ENCODE measurements around the gene CENPQ.

CENPQ gene

GRCh38 chr6:49541210-49541724 is 78.1 kb downstream of the CENPQ start:
- no peaks in the 10 kb centered on the region for H4K20me1 ChIP-seq (ENCODE audit: insufficient read depth, low read length)
- H3K27ac ChIP-seq (ENCODE audit: low read length) = no peak overlapping the region
- no peaks in the 10 kb centered on the region for H3K27me3 ChIP-seq (ENCODE audit: low read depth, low read length)
- TF ChIP-seq EZH2phosphoT487 (IDR thresholded peaks at IDR 0.05; ENCODE audit: low read depth) (no peak), CTCF (IDR thresholded peaks at IDR 0.05; ENCODE audit: low read depth, low read length) (no peak)
- no peaks in the 10 kb centered on the region for H3K36me3 ChIP-seq (replicated peaks; ENCODE audit: low read depth, low read length)
- no peak overlapping the region for H3K4me2 ChIP-seq (ENCODE audit: low read length)
- no peak overlapping the region for H3K9ac ChIP-seq (ENCODE audit: low read length)
- H3K4me3 ChIP-seq (ENCODE audit: low read length) = no peak overlapping the region
- H3K4me1 ChIP-seq (ENCODE audit: low read length) = no peaks in the 10 kb centered on the region
- no peaks in the 10 kb centered on the region for H3K79me2 ChIP-seq (ENCODE audit: low read length)
- peak overlapping the region; percentile 26; the same call in 1 of the 2 replicates for H2AFZ ChIP-seq (ENCODE audit: low read depth, low read length)
- H3K9me3 ChIP-seq (ENCODE audit: insufficient read depth, low read length) = no peaks in the 10 kb centered on the region

GRCh38 chr6:49541936-49542335 is 78.8 kb downstream of the CENPQ start:
- Histone ChIP-seq H3K27me3 (ENCODE audit: low read depth, low read length) (no peaks in the 10 kb centered on the region), H3K27ac (ENCODE audit: low read length) (no peak overlapping the region), H3K79me2 (ENCODE audit: low read length) (no peaks in the 10 kb centered on the region), H3K9ac (ENCODE audit: low read length) (no peak overlapping the region), H3K4me1 (ENCODE audit: low read length) (no peaks in the 10 kb centered on the region), H3K4me3 (ENCODE audit: low read length) (no peak overlapping the region), H3K4me2 (ENCODE audit: low read length) (no peak overlapping the region), H4K20me1 (ENCODE audit: insufficient read depth, low read length) (no peaks in the 10 kb centered on the region), H2AFZ (ENCODE audit: low read depth, low read length) (no peak overlapping the region), H3K36me3 (replicated peaks; ENCODE audit: low read depth, low read length) (no peaks in the 10 kb centered on the region), H3K9me3 (ENCODE audit: insufficient read depth, low read length) (no peaks in the 10 kb centered on the region)
- no peak for TF ChIP-seq CTCF (IDR thresholded peaks at IDR 0.05; ENCODE audit: low read depth, low read length)
- TF ChIP-seq EZH2phosphoT487 (IDR thresholded peaks at IDR 0.05; ENCODE audit: low read depth) = no peak

Data from OCI-LY3 (cell line).